GM12865 (cell line): ENCODE results near the gene KDM5A.
"Not testable (repeated sequence)": the region's sequence is repeated elsewhere in the genome, so short reads cannot be mapped to it uniquely, and the experiment has no call there.

ENCODE experiments used
- DNase-seq: peaks from one replicate; pipeline ENCODE4 v3.0.0; 2010; ENCODE audit warnings: low read depth
- H3K4me3 ChIP-seq: 2 replicates; pipeline ENCODE4 v1.5.1; 2011; ENCODE audit warnings: mild to moderate bottlenecking, low read depth, low read length, control low read depth
- CTCF ChIP-seq: IDR thresholded peaks from 2 replicates; pipeline ENCODE4 v1.5.1; 2011; ENCODE audit warnings: low read length, control low read depth, low read depth, inconsistent platforms; ENCODE audit not compliant: insufficient read depth; ENCODE audit errors: missing control alignments

Gene KDM5A

GRCh38 chr12:359091-359490 is 30.0 kb downstream of the KDM5A start:
- no peak for DNase-seq
- no peak overlapping the region for H3K4me3 ChIP-seq
- no peak for TF ChIP-seq CTCF

GRCh38 chr12:356276-356988 is 32.7 kb downstream of the KDM5A start:
- no peak for DNase-seq
- TF ChIP-seq CTCF = no peak
- H3K4me3 ChIP-seq = no peak overlapping the region

- not testable (repeated sequence) for H3K4me3 ChIP-seq, DNase-seq
These were observed 37.9 kb downstream of the KDM5A start for GRCh38 chr12:351197-351596.

GRCh38 chr12:349625-350024 is 39.5 kb downstream of the KDM5A start:
- not testable (repeated sequence) for H3K4me3 ChIP-seq, DNase-seq

GRCh38 chr12:343036-343435 is 46.1 kb downstream of the KDM5A start:
- not testable (repeated sequence) for DNase-seq, H3K4me3 ChIP-seq

- TF ChIP-seq CTCF = no peak
- H3K4me3 ChIP-seq = no peak overlapping the region
- no peak for DNase-seq
These were observed 52.1 kb downstream of the KDM5A start for GRCh38 chr12:337039-337438.

GRCh38 chr12:334125-334524 is 55.0 kb downstream of the KDM5A start:
- TF ChIP-seq CTCF = no peak
- no peak for DNase-seq
- no peak overlapping the region for H3K4me3 ChIP-seq

- TF ChIP-seq CTCF = no peak
- H3K4me3 ChIP-seq = no peak overlapping the region
- no peak for DNase-seq
These were observed 56.4 kb downstream of the KDM5A start for GRCh38 chr12:332581-333205.

GRCh38 chr12:331287-331686 is 57.8 kb downstream of the KDM5A start:
- no peak overlapping the region for H3K4me3 ChIP-seq
- no peak for TF ChIP-seq CTCF
- no peak for DNase-seq
